GM12801 (cell line): ENCODE data around the gene SLC9A4.

Source experiments
- CTCF ChIP-seq: IDR thresholded peaks from one replicate; pipeline ENCODE4 v1.5.1; 2011; ENCODE audit warnings: control low read depth; ENCODE audit not compliant: insufficient read length; ENCODE audit errors: extremely low read depth

SLC9A4 gene

GRCh38 chr2:102550151-102550550, 77.1 kb downstream of the SLC9A4 start:
- TF ChIP-seq CTCF: no peak

- no peak for TF ChIP-seq CTCF
Measured at GRCh38 chr2:102551329-102552096, 78.5 kb downstream of the SLC9A4 start.

- no peak for TF ChIP-seq CTCF
Measured at GRCh38 chr2:102553601-102554000, 80.6 kb downstream of the SLC9A4 start.

GRCh38 chr2:102558463-102558862, 85.4 kb downstream of the SLC9A4 start:
- TF ChIP-seq CTCF: no peak

GRCh38 chr2:102575888-102576287, 102.9 kb downstream of the SLC9A4 start:
- TF ChIP-seq CTCF: no peak

- no peak for TF ChIP-seq CTCF
Measured at GRCh38 chr2:102578376-102578775, 105.3 kb downstream of the SLC9A4 start.

GRCh38 chr2:102581911-102582310, 108.9 kb downstream of the SLC9A4 start:
- TF ChIP-seq CTCF: no peak
